WTC11 (cell line): Measurements from ENCODE around the gene HSPA12A. TPM values are rescaled to one million over a fixed set of nuclear protein-coding genes. Genes with fewer than 3 reads are reported as not detected.

Experiments
- ATAC-seq: fragments of 200-7000 bp; cut with Tn5 transposase; 2 replicates; pipeline ENCODE4 v1.10.0; 2021; ENCODE audit warnings: mild to moderate bottlenecking, moderate library complexity
- CTCF ChIA-PET: fragments of 300-600 bp; sonication (Branson Sonifier 250); formaldehyde crosslinking; loops from one replicate; lab custom pipeline; 2021; ENCODE audit warnings: antibody characterized with exemption; lab: Charles Lee
- POLR2A ChIA-PET: fragments of 350-600 bp; sonication (Branson Sonifier 250); formaldehyde crosslinking; loops from one replicate; lab custom pipeline; 2021; ENCODE audit warnings: antibody characterized with exemption; lab: Charles Lee
- DNase-seq: peaks from one replicate; pipeline ENCODE4 v3.0.0; 2021; ENCODE audit warnings: low spot score
- H3K27ac Mint-ChIP-seq: 2 replicates; pipeline ENCODE4 v1.8.0; 2021; ENCODE audit warnings: mixed read lengths
- H3K27me3 Mint-ChIP-seq: 2 replicates; pipeline ENCODE4 v1.8.0; 2021; ENCODE audit warnings: low read depth, mild to moderate bottlenecking, moderate library complexity, mixed read lengths
- H3K36me3 Mint-ChIP-seq: 2 replicates; pipeline ENCODE4 v1.8.0; 2021; ENCODE audit warnings: mixed read lengths
- H3K4me1 Mint-ChIP-seq: 2 replicates; pipeline ENCODE4 v1.8.0; 2022; ENCODE audit warnings: mixed read lengths
- H3K4me3 Mint-ChIP-seq: 2 replicates; pipeline ENCODE4 v1.8.0; 2021; ENCODE audit warnings: mild to moderate bottlenecking, moderate library complexity, mixed read lengths
- H3K9me3 Mint-ChIP-seq: 2 replicates; pipeline ENCODE4 v1.8.0; 2021; ENCODE audit warnings: mixed read lengths
- CREM ChIP-seq: sonication (generic); formaldehyde crosslinking; IDR thresholded peaks from 2 replicates; pipeline ENCODE4 v1.8.1; 2022; ENCODE audit warnings: mild to moderate bottlenecking, missing genetic modification reagents, moderate library complexity
- CTCF ChIP-seq: fragments of 200-600 bp; IDR thresholded peaks from 2 replicates; pipeline ENCODE4 v1.8.0; 2022; ENCODE audit warnings: antibody characterized with exemption
- FOXJ3 ChIP-seq: sonication (generic); formaldehyde crosslinking; IDR thresholded peaks from 2 replicates; pipeline ENCODE4 v1.9.0; 2021; ENCODE audit warnings: missing genetic modification reagents, mild to moderate bottlenecking, borderline replicate concordance
- FOXP1 ChIP-seq: sonication (generic); formaldehyde crosslinking; IDR thresholded peaks from 2 replicates; pipeline ENCODE4 v1.8.0; 2022; ENCODE audit warnings: missing genetic modification reagents, mild to moderate bottlenecking, moderate library complexity, borderline replicate concordance
- HMGA2 ChIP-seq: fragments of 250-450 bp; sonication (Bioruptor Pico); IDR thresholded peaks from 2 replicates; pipeline ENCODE4 v1.4.0; 2021; ENCODE audit warnings: mild to moderate bottlenecking, moderate library complexity
- IRF2 ChIP-seq: sonication (generic); formaldehyde crosslinking; IDR thresholded peaks from 2 replicates; pipeline ENCODE4 v1.8.0; 2022; ENCODE audit warnings: low read depth, missing genetic modification reagents, borderline replicate concordance
- JAZF1 ChIP-seq: fragments of 250-450 bp; sonication (Bioruptor Pico); IDR thresholded peaks from 2 replicates; pipeline ENCODE4 v1.9.0; 2021; ENCODE audit warnings: moderate library complexity, mild to moderate bottlenecking, inconsistent platforms
- JUN ChIP-seq: sonication (generic); formaldehyde crosslinking; IDR thresholded peaks from 2 replicates; pipeline ENCODE4 v1.8.0; 2023; ENCODE audit warnings: mild to moderate bottlenecking, missing genetic modification reagents
- MLX ChIP-seq: sonication (generic); formaldehyde crosslinking; IDR thresholded peaks from 2 replicates; pipeline ENCODE4 v1.8.1; 2023; ENCODE audit warnings: mild to moderate bottlenecking, missing genetic modification reagents, moderate library complexity
- NR2C2 ChIP-seq: sonication (generic); formaldehyde crosslinking; IDR thresholded peaks from 2 replicates; pipeline ENCODE4 v1.8.0; 2022; ENCODE audit warnings: mild to moderate bottlenecking, missing genetic modification reagents
- PREB ChIP-seq: sonication (generic); formaldehyde crosslinking; IDR thresholded peaks from 2 replicates; pipeline ENCODE4 v1.8.1; 2022; ENCODE audit warnings: mild to moderate bottlenecking, missing genetic modification reagents, moderate library complexity, borderline replicate concordance
- RELA ChIP-seq: sonication (generic); formaldehyde crosslinking; IDR thresholded peaks from 2 replicates; pipeline ENCODE4 v1.8.1; 2022; ENCODE audit warnings: missing genetic modification reagents, mild to moderate bottlenecking, borderline replicate concordance
- TEAD4 ChIP-seq: sonication (generic); formaldehyde crosslinking; IDR thresholded peaks from 2 replicates; pipeline ENCODE4 v1.8.0; 2022; ENCODE audit warnings: mild to moderate bottlenecking, missing genetic modification reagents
- TP53 ChIP-seq: sonication (generic); formaldehyde crosslinking; IDR thresholded peaks from 2 replicates; pipeline ENCODE4 v1.8.1; 2023; ENCODE audit warnings: mild to moderate bottlenecking, missing genetic modification reagents
- ZNF317 ChIP-seq: sonication (generic); formaldehyde crosslinking; IDR thresholded peaks from 2 replicates; pipeline ENCODE4 v1.8.1; 2023; ENCODE audit warnings: low read depth, mild to moderate bottlenecking, moderate library complexity, missing genetic modification reagents, borderline replicate concordance
- ZNF425 ChIP-seq: fragments of 250-450 bp; sonication (Bioruptor Pico); conservative IDR thresholded peaks from 2 replicates; pipeline ENCODE4 v1.9.0; 2021; ENCODE audit warnings: mild to moderate bottlenecking
- total RNA-seq: library from RNA; stranded (reverse); gene quantifications from 3 replicates; pipeline ENCODE4 v1.2.3, GENCODE V29; 2021
- TF ChIP-seq, protein P1 (sequence below): sonication (generic); formaldehyde crosslinking; conservative IDR thresholded peaks from 2 replicates; pipeline ENCODE4 v1.8.1; 2023; ENCODE audit warnings: mild to moderate bottlenecking, low read depth, missing genetic modification reagents, moderate library complexity
- TF ChIP-seq, protein P2 (sequence below): sonication (generic); formaldehyde crosslinking; IDR thresholded peaks from 2 replicates; pipeline ENCODE4 v1.8.1; 2023; ENCODE audit warnings: mild to moderate bottlenecking, missing genetic modification reagents, moderate library complexity
- TF ChIP-seq, protein P3 (sequence below): sonication (generic); formaldehyde crosslinking; IDR thresholded peaks from 2 replicates; pipeline ENCODE4 v1.8.1; 2022; ENCODE audit warnings: low read depth, missing genetic modification reagents, borderline replicate concordance

The HSPA12A gene
- total RNA-seq, 1 experiment from 2014 or later = 7.2 TPM

GRCh38 chr10:116685807-116686206 lies 56.6 kb downstream of the HSPA12A start (continued):
- TF ChIP-seq CTCF = no peak
- TF ChIP-seq ZNF317 (CRISPR knock-in tag) = no peak
- TF ChIP-seq TEAD4 (CRISPR knock-in tag) = no peak
- TF ChIP-seq RELA (CRISPR knock-in tag) = no peak

GRCh38 chr10:116684781-116685180 lies 57.6 kb downstream of the HSPA12A start:
- no peak overlapping the region for H3K4me3 Mint-ChIP-seq
- no peaks in the 10 kb centered on the region; the same call in 1 of the 2 replicates for H3K36me3 Mint-ChIP-seq
- H3K9me3 Mint-ChIP-seq = peaks cover 4% of the 10 kb centered on the region; the same call in 1 of the 2 replicates
- CTCF ChIA-PET = no interaction called here
- H3K4me1 Mint-ChIP-seq = peaks cover 24% of the 10 kb centered on the region
- no peak for DNase-seq
- no peaks in the 10 kb centered on the region for H3K27me3 Mint-ChIP-seq
- no peak for ATAC-seq
- H3K27ac Mint-ChIP-seq = no peak overlapping the region
- no peak for TF ChIP-seq HMGA2
- TF ChIP-seq IRF2 (CRISPR knock-in tag) = no peak
- no peak for TF ChIP-seq CREM (CRISPR knock-in tag)
- TF ChIP-seq, protein P1, sequence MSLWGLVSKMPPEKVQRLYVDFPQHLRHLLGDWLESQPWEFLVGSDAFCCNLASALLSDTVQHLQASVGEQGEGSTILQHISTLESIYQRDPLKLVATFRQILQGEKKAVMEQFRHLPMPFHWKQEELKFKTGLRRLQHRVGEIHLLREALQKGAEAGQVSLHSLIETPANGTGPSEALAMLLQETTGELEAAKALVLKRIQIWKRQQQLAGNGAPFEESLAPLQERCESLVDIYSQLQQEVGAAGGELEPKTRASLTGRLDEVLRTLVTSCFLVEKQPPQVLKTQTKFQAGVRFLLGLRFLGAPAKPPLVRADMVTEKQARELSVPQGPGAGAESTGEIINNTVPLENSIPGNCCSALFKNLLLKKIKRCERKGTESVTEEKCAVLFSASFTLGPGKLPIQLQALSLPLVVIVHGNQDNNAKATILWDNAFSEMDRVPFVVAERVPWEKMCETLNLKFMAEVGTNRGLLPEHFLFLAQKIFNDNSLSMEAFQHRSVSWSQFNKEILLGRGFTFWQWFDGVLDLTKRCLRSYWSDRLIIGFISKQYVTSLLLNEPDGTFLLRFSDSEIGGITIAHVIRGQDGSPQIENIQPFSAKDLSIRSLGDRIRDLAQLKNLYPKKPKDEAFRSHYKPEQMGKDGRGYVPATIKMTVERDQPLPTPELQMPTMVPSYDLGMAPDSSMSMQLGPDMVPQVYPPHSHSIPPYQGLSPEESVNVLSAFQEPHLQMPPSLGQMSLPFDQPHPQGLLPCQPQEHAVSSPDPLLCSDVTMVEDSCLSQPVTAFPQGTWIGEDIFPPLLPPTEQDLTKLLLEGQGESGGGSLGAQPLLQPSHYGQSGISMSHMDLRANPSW (CRISPR knock-in tag) = no peak
- TF ChIP-seq, all 79 proteins: peak for 0
- POLR2A ChIA-PET = no interaction called here

DNA sequence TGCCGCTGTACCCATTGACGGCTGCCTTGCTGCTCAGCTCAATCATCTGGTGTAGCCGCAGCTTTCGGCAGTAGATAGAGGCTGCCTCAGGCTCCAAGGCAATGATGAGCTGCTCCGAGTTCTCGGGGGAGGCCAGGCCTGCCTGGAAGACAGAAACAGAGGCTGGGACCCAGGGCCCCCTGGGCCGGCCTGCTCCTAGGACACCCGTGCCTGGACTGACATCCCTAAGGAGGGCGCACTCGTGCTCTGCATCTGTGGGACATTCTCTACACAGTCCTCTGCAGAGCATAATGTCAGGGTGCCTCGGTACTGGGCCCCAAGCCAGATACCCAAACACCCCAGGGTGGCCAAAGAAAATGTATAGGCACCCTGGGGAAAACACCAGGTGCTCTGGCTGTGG lies 58.5 kb downstream of the HSPA12A start:
- H3K4me3 Mint-ChIP-seq = no peak overlapping the region
- no peaks in the 10 kb centered on the region for H3K27me3 Mint-ChIP-seq
- no peak for ATAC-seq
- DNase-seq = no peak
- no peak overlapping the region for H3K27ac Mint-ChIP-seq
- ChIA-PET CTCF (interaction anchor here (0.7 to 3.5 kb wide), 3 partner anchors 9 to 105 kb away, joined by 3 to 41 read pairs (median 3); no protein-coding TSS in a partner anchor), POLR2A (no interaction called here)
- TF ChIP-seq FOXJ3 (CRISPR knock-in tag) (no peak), JAZF1 (CRISPR knock-in tag) (no peak), ZNF425 (no peak), FOXP1 (CRISPR knock-in tag) (no peak), NR2C2 (no peak), MLX (CRISPR knock-in tag) (no peak), PREB (CRISPR knock-in tag) (no peak), TP53 (no peak), IRF2 (CRISPR knock-in tag) (no peak), RELA (CRISPR knock-in tag) (no peak), JUN (CRISPR knock-in tag) (no peak)
- TF ChIP-seq, protein P2, sequence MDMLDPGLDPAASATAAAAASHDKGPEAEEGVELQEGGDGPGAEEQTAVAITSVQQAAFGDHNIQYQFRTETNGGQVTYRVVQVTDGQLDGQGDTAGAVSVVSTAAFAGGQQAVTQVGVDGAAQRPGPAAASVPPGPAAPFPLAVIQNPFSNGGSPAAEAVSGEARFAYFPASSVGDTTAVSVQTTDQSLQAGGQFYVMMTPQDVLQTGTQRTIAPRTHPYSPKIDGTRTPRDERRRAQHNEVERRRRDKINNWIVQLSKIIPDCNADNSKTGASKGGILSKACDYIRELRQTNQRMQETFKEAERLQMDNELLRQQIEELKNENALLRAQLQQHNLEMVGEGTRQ (CRISPR knock-in tag) = no peak
- TF ChIP-seq, protein P3, sequence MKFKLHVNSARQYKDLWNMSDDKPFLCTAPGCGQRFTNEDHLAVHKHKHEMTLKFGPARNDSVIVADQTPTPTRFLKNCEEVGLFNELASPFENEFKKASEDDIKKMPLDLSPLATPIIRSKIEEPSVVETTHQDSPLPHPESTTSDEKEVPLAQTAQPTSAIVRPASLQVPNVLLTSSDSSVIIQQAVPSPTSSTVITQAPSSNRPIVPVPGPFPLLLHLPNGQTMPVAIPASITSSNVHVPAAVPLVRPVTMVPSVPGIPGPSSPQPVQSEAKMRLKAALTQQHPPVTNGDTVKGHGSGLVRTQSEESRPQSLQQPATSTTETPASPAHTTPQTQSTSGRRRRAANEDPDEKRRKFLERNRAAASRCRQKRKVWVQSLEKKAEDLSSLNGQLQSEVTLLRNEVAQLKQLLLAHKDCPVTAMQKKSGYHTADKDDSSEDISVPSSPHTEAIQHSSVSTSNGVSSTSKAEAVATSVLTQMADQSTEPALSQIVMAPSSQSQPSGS (CRISPR knock-in tag) = no peak
- H3K4me1 Mint-ChIP-seq = peaks cover 20% of the 10 kb centered on the region
- no peaks in the 10 kb centered on the region for H3K36me3 Mint-ChIP-seq
- H3K9me3 Mint-ChIP-seq = no peaks in the 10 kb centered on the region
